C4-2B (cell line): ENCODE data around the gene APC2.

Source experiments
- H3K27ac ChIP-seq: fragments of 450-650 bp; 2 replicates; pipeline ENCODE4 v1.5.1; 2017
- CTCF ChIP-seq: fragments of 450-650 bp; conservative IDR thresholded peaks from 2 replicates; pipeline ENCODE4 v1.5.1; 2017; ENCODE audit warnings: mild to moderate bottlenecking
- ZFX ChIP-seq: fragments of 450-650 bp; IDR thresholded peaks from 2 replicates; pipeline ENCODE4 v1.6.1; 2017

APC2 gene

GRCh38 chr19:1510807-1511206 lies 60.9 kb downstream of the APC2 start:
- no peak overlapping the region for H3K27ac ChIP-seq
- TF ChIP-seq CTCF (no peak), ZFX (no peak)

- H3K27ac ChIP-seq: no peak overlapping the region
- no peak for TF ChIP-seq ZFX
- TF ChIP-seq CTCF: no peak
These were observed 61.7 kb downstream of the APC2 start for GRCh38 chr19:1511318-1512317.

- no peak within 1 kb of the TSS for H3K27ac ChIP-seq
These were observed 63.0 kb downstream of the APC2 start, which contains the start of gene ADAMTSL5 for GRCh38 chr19:1512671-1513498. ADAMTSL5 (minus strand) TSS chr19:1513019; CDS start chr19:1510943, 2,076 bp downstream.

GRCh38 chr19:1513499-1514294 lies 63.8 kb downstream of the APC2 start:
- no peak overlapping the region for H3K27ac ChIP-seq
- TF ChIP-seq ZFX (no peak), CTCF (peak; percentile 76)

More at GRCh38 chr19:1512671-1513498, 63.0 kb downstream of the APC2 start, which contains the start of gene ADAMTSL5:
- TF ChIP-seq CTCF (no peak; the same call in 1 of the 2 replicates), ZFX (no peak)

GRCh38 chr19:1514295-1514661 lies 64.4 kb downstream of the APC2 start:
- no peak overlapping the region for H3K27ac ChIP-seq
- no peak for TF ChIP-seq CTCF
- TF ChIP-seq ZFX: no peak

GRCh38 chr19:1514986-1515721 lies 65.2 kb downstream of the APC2 start:
- no peak overlapping the region for H3K27ac ChIP-seq
- TF ChIP-seq ZFX: no peak
- TF ChIP-seq CTCF: no peak
